GM18520 (cell line): ENCODE data around the gene CYP8B1.
"Not testable (repeated sequence)": the region's sequence is repeated elsewhere in the genome, so short reads cannot be mapped to it uniquely, and the experiment has no call there.

Experiments
- ATAC-seq: cut with Tn5 transposase; IDR thresholded peaks from one replicate; pipeline ENCODE4 v1.9.1; 2021; ENCODE audit not compliant: unreplicated experiment

The CYP8B1 gene

DNA sequence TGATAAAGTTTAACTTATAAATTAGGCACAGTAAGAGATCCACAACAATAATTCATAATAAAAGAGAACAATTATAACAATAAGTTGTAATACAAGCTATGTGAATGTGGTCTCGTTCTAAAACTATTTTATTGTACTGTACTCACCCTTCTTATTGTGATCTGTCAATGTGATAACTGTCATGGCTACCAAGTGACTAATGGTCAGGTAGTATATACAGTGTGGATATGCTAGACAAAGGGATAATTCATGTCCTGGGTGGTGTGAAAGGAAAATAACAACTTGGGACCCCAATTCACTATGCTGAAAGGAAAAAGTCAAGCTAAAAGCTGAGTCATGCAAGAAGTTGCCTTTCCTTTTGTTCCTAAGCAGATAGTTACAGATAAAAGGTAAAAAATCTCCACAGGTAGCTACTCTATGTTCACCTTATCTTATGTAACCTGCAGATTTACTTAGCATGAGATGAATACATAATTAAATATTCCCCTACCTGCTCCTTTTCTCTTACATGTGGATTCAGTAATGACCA lies 10.7 kb upstream of the CYP8B1 start:
- ATAC-seq: no peak

DNA sequence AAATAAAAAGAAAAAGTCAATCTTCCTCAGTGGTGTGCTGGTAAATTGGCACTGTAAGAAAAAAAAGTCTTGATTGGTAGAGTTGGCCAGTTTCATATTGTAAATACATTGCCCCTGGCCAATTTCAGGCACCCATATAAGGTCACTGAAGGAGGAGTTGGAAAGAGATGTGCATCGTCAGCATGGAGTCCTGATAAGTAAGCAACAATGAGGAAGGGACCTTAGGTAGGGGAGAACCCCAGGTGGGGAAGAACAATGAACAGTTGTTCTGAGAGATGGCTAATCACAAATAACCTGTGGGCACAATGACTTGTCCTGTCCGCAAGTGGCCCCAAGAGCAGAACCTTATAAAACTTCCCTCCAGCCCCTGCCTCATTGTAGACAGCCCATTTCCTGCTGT lies 8.6 kb upstream of the CYP8B1 start:
- no peak for ATAC-seq

DNA sequence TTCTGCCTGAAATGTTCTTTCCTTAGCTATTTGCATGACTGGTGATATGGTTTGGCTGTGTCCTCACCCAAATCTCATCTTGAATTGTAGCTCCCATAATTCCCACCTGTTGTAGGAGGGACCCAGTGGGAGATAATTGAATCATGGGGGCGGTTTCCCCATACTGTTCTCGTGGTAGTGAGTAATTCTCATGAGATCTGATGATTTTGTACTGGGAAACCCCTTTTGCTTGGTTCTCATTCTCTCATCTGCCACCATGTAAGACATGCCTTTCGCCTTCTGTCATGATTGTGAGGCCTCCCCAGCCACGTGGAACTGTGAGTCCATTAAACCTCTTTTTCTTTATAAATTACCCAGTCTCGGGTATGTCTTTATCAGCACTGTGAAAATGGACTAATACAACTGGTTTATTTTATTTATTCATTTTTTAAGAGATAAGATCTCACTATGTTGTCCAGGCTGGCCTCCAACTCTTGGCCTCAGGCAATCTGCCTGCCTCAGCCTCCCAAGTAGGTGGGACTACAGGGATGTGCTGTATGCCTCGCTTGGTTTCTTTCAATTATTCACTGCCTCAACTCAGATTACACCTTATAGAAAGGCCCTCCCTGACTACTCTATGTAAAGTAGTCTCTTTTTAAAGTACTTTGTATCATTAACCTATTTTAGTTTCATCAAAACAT lies 7.7 kb upstream of the CYP8B1 start:
- ATAC-seq: not testable (repeated sequence)

DNA sequence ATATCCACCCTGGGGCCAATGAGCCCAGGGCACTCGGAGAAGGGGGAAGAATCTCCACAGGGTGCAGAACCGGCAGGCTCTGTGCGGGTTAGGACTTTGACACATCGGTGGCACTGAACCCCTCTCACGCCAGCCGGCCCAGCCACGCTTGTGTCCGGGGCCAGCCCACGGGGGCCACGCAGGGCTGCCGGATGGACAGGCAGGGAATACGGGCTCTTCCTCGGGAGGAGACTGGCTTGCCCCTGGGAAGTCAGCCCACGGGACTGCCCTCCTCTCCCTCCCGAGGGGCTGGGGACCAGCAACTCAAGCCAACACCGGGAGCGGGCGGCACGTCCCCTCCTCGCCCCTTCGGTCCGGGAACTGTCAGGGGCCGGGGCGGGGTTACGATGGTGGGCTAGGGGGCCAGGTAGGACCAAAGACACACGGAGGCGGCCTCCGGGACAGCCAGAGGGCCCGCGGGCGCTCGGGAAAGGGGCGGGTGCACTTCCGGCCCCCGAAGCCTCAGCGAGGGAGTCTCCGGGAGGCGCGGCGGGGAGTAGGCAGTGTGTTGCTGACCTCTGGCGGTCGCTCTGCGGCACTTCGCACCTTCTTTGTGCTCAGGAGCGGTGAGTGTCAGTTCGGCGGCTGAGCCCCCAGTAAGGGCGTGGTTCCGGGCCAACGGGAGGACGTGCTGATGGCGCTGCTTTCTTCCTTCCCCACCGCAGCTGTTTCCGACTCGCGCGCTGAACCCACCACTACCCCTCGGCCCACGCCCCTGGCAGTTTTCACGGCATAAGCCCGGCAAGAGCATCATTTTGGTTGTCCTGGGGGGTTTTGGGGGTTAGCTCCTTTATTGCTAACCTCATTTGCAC lies 5.1 kb upstream of the CYP8B1 start:
- ATAC-seq: peak; percentile 96

DNA sequence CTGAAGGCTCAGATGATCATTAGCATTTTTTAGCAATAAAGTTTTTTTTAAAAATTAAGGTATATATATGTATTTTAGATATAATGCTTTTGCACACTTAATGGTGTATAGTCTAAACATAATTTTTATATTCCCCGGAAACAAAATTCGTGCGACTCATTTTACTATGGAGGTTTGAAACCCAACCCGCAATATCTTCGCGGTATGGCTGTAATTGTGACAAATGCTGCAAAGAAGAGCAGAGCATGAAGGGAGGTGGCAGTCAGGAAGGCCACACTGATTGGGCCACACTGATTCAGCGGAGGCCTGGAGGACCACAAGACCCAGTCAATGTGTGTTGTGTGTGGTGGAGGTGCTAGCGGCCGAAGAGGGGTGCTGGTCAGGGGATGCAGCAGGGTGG lies 4.5 kb upstream of the CYP8B1 start:
- ATAC-seq: no peak

DNA sequence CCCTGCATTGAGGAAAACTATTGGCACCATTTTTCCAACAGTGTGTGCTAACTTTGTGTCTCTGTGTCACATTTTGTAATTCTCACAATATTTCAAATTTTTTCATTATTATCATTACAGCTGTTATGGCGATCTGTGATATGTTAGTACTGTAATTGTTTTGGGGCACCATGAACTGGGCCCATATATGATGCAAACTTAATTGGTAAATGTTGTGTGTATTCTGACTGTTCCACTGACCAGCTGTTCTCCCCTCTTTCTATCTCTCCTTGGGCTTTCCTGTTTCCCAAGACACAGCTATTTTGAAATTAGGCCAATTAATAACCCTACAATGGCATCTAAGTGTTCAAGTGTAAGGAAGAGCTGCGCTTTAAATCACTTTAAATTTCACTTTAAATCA lies 2.2 kb upstream of the CYP8B1 start:
- no peak for ATAC-seq

DNA sequence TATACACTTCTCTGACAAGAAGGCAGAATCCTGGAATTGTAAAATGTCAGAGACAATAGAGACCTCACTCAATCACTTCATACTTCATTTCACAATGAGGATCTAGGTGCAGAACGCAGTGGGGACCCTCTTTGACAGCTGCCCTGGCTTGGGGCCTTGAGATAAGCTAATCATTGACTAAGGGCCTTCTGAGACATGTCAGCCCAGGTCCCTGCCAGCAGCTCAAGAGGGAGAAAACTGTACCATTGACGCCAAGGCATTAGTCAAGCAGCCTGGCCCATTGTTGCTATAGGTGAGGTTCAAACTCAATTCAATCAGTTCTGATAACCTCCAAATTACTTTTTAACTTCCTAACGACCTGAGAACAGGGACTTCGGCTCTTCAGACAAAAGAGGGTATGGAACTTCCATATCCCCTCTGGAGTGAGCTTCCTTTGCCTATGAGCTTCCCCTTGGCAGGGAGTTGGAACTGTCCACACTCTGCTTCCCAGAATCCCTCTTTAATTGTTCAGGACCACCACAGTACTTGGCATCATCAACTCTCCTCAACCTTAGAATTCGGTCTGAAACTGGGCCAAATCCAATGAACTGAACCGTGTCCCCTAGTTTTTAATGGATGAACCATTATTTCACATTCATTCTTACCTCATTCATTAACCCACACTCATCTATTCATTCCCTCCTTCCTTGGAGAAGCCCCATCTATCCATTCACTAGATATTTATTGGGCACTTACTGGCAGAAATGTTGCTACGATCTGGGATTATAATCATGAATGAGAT lies 1.5 kb upstream of the CYP8B1 start:
- ATAC-seq: no peak

DNA sequence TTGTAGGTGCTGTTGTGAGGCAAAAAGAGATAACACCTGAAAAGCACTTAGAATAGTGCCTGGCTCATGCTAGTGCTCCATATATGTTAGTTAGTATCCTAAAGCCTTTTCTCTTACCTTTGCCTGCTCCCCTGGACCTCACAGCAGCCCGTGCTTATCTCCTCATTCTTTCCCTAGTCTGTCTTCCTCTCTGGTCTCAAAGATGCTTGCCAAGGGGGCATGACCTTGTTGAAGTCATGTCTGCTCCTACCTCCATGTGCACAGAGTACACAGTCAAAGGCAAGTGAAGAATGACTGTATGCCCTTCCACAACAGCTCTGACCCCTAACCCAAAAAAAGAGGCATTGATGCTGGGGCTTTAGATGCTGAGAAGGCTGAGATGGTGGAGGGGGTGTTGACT lies 722 bp upstream of the CYP8B1 start:
- ATAC-seq: no peak

DNA sequence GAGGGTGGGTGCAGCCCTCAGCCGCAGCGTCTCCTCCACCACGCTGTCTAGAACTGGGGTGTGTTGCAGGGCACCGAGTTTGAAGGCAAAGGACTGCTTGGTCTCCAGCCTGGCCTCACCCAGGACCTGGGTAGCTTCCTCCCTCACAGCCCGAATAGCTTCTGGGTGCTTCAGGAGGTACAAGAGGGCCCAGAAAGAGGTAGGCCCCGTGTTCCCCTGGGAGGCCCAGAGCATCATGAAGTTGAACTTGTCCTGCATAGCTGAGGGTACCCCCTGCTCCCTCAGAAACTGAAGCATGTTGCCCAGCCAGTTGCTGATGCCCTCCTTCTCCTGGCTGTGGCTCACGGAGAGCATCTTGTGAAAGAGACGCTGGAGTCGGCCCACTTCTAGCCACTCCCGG lies 930 bp downstream of the CYP8B1 start:
- ATAC-seq: no peak

DNA sequence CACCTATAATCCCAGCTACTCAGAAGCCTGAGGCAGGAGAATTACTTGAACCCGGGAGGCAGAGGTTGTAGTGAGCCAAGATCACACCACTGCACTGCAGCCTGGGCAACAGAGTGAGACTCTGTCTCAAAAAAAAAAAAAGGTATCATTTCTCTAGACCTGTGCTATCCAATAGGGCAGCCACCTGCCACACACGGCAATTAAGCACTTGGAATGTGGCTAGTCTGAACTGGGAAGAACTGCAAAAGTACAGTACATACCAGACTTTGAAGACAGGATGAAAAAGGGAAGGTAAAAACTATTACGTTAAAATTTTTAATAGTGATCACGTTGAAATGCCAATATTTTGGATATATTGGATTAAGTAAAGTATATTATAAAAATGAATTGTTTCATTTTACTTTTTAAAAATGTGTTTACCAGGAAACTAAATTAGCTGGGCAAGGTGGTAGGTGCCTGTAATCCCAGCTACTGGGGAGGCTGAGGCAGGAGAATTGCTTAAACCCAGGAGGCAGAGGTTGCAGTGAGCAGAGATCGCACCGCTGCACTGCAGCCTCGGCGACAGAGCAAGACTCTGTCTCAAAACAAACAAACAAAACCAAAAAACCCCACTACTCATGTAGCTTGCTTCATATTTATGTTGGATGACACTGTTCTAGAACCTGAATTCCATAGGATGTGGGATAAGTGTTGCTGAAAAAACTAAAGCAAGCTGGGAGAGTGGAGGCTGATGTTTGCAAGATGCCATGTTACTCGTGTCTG lies 2.3 kb downstream of the CYP8B1 start:
- ATAC-seq: no peak

DNA sequence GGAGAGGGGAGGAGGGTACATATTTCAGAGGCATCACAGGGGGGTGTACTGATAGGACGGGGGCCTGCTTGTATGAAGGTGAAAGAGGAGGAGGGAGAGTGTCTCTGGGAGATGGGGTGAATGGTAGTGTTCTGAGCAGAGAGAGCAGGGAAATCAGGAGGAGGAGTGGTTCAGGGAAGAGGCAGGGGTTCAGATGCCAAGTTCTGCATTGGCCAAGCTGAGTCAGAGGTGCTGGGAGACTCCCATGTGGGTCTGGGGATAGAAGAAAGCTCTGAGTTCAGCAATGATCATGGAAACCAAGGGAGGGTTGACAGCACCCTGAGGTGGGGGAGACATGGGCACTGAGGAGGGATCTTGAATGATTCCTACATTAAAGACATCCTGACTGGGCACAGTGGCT lies 3.0 kb downstream of the CYP8B1 start:
- no peak for ATAC-seq

DNA sequence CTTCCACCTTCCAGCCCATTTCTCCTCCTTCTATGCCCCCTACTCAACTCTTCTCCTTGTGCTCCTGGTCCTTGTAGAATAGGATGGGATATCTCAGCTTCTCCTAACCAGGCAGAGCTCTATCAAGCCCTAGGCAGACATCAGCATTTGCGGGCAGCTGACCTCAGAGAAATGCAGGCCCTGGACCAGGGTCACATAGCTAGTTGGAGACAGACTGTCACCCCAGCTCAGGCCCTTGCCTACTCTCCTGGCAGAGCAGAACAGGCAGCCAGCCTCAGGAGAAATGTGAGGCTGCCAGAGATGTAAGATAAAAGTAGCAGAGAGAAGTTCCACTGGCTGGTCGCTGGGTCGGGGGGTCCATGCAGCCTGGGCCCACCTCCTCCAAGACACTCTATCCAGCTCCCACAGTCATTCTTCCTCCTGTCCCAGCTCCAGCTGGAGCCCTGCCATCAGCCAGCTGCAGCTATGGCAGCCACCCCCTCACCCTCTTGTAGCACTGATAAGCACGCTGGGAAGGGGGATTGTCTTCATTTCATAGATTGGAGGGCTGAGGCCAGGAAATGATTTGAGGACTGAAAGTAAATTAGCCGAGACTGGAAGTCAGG lies 4.0 kb downstream of the CYP8B1 start:
- ATAC-seq: no peak

DNA sequence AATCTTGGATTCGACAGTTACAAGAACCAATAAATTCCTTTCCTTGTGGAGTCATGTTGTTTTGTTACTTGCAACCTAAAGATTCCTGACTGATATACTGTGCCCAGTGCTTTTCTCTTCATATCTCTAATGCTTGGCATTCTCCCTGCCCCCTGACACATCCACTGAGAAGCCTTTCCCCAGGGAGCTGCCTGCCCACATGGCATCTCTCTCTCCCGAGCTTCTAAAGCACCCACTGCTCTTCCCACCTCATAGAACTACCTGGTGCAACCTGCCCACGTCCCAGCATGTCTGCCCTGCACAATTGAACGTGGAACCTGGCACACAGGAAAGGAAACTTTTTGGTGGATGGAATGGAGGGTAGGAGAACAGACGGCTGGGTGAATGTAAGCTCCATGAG lies 6.8 kb downstream of the CYP8B1 start:
- ATAC-seq: no peak

DNA sequence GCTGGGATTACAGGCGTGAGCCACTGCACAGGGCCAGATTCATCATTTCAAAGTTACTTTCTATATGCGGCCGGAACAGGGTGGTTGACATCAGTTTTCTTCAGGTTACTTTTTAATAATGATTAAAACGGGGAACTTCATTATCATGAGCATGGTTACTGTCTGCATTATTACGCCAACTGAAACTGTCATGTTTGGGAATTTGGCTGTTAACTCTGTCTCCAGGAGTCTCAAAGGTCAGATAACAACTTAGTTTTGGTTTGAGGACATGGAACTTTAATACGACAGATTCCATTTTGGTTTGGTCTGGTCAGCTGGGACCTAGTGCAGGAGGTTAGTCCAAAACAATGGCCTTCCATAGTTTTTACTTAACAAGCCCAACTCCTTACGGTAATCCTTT lies 8.5 kb downstream of the CYP8B1 start:
- ATAC-seq: no peak

DNA sequence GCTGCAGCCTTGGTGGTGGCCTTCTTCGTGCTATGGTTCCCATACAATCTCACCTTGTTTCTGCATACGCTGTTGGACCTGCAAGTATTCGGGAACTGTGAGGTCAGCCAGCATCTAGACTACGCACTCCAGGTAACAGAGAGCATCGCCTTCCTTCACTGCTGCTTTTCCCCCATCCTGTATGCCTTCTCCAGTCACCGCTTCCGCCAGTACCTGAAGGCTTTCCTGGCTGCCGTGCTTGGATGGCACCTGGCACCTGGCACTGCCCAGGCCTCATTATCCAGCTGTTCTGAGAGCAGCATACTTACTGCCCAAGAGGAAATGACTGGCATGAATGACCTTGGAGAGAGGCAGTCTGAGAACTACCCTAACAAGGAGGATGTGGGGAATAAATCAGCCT lies 10.4 kb downstream of the CYP8B1 start:
- ATAC-seq: no peak

DNA sequence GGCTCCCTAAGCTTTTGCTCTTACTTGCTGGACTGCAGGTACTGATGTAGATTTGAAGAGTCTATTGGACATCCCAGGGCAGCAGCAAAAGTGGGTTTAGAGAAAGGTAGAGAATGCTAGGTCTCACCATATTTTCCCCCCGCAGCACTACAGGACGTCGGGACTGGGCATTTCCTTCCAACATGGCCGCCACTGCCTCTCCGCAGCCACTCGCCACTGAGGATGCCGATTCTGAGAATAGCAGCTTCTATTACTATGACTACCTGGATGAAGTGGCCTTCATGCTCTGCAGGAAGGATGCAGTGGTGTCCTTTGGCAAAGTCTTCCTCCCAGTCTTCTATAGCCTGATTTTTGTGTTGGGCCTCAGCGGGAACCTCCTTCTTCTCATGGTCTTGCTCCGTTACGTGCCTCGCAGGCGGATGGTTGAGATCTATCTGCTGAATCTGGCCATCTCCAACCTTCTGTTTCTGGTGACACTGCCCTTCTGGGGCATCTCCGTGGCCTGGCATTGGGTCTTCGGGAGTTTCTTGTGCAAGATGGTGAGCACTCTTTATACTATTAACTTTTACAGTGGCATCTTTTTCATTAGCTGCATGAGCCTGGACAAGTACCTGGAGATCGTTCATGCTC lies 11.2 kb downstream of the CYP8B1 start:
- ATAC-seq: no peak

DNA sequence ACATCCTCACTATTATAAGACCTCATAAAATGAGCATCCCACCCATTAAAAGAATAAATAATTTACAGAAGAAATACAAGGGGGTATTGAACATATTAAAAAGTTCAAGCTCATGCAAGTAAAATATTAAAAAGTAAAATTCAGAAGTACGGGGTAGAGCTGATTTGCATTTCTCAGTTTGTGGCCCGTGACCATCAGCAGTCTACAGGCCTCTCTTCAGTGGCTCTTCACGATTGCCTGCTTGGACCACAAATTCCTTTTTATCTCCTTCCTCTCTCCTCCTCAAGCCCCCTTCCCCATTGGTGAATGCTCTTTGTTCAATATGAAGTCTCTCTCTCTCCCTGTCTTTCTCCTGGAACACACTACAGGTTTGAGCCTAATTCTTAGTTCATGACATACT lies 19.1 kb downstream of the CYP8B1 start:
- ATAC-seq: no peak

DNA sequence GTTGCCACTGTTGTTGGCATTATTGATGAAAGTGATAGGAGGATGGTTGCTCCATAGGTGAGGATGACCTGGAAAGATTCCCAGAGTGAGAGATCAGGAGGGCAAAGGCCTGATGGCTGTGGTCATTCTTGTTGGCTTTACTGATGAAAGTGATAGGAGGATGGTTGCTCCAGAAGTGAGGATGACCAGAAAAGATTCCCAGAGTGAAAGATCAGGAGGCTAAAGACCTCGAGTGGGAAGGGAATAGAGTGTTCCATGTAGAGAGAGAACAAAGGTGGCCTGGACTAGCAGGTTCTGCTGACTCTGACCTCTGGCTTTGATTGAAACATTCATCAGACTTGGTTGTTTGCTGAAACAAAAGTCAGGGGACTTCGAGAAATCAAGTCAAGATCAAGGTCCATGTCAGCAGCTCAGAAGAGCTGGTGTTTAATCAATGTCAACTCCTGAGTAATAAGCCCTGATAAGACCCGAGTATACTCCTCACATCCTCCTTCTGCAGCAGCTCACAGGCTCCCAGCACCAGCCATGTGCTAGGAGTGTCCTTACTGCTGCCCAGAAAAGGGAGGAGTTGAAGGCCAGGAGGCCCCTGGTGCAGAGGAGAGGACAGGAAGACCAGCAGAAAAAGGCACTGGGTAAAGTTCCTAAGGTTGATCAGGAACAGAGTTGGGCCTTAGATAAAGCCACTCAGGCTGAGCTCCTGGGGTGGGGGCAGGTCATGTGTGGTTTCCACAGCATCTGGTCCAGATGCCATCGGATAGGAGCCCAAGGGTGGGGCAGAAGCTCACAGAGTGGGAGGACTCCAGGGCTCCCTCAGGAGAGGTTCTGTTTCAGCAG lies 19.9 kb downstream of the CYP8B1 start:
- no peak for ATAC-seq

DNA sequence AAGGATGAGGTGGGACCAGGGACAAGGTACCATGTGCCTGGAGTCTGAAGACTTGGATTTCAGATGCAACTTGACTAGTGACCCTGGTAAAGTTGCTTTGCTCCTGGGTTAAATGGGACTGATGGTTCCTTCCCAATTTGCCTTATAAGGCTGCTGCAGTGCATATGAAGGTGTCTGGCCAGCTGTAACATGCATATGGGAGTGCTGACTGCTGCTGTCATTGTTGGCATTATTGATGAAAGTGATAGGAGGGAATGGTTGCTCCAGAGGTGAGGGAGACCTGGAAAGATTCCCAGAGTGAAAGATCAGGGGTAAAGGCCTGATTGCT lies 20.5 kb downstream of the CYP8B1 start:
- ATAC-seq: no peak
